RKO (cell line): ENCODE results near the gene RNF151.
A peak's percentile ranks its signal among the peaks of the same experiment; 100 is the strongest.
"Not testable (repeated sequence)": the region's sequence is repeated elsewhere in the genome, so short reads cannot be mapped to it uniquely, and the experiment has no call there.

ENCODE experiments used
- DNase-seq: peaks from one replicate; pipeline ENCODE4 v3.0.0-alpha.2; 2016; ENCODE audit warnings: low spot score

The RNF151 gene

GRCh38 chr16:1960665-1961630 lies 5.7 kb upstream of the RNF151 start:
- DNase-seq: peak; percentile 80

- peak; percentile 73 for DNase-seq
Observed at GRCh38 chr16:1961651-1962067, 5.0 kb upstream of the RNF151 start.

- not testable (repeated sequence) for DNase-seq
Observed at GRCh38 chr16:1962161-1963153, 4.2 kb upstream of the RNF151 start.

DNA sequence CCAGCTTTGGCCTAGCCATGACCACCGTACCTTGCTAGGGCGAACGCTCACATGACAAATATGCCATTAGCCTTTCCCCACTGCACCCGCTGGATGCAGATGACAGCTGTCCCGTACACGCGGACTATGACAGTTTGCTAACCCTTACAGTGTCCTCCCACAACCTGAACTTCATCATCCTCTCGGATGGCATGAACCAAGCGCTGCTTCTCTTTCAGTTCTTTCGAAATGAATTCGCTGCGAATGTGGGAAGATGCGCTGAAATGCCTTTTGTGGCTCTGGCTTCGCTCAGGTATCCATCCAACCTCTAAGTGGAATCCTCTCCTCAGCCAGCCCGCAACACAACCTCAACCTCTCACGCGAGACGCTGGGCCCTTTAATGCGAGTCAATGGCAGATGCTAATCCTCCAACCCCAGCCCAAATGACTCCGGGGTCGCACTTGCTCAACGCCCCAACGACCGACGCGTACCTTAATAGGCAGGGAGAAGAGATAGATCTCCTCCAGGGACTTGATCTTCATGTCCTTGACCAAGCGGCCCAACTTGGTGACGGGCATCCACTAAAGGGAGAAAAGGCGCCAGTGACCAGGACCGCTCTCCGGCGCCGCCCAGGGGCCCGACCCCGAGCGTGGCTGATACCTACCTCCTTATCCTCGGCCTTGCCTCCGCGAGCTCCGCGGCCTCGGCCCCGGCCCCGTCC lies 2.7 kb upstream of the RNF151 start:
- peak; percentile 37 for DNase-seq

DNA sequence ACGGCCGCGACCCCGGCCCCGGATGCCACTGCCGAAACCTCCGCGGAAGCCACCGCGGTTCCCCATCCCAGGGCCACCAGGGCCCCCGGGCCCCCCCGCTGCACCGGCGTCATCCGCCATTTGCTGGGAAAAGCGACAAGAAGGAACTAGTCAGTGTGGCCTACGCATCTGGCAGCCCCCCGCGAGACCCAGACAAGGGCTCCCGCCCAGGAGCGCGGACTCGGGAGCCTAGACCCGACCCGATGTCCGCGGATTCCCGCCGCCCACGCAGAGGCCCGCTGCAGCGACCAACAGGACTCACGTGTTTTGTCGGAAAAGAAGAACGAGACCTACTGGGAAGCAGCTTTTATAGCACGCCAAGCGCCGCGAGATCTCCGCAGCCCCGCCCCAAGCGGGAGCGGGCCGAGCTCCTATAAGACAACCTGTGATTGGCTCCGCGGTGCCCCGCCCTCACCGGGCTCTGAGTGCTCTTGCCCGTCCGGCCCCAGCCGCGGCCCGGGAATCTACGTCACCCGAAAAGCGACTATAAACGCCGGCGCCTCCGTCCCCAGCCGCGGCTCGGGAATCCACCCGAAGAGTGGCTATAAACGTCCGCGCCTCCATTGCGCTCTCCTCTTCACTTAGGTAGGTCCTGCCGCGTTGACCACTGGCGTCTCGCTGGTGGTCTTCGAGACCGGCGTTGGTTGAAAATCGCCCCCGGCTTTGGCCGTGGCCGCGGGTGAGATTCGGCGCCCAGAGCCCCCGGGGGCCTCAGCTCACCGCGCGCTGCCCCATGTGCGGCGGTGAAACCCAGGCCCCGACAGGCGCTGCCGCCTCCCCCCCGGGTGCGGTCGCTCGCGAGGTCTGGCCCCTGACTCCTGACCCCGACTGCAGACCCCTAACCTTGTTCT lies 1.9 kb upstream of the RNF151 start, which contains the start of gene RPS2:
RPS2 (minus strand) TSS at position 321 of the 890 bp plus-strand sequence; CDS start at position 120, 201 bp downstream.
- peak; percentile 99 for DNase-seq

- DNase-seq: no peak
Observed at GRCh38 chr16:1965396-1966001, 1.2 kb upstream of the RNF151 start.

- no peak for DNase-seq
Observed at GRCh38 chr16:1968146-1968953, 1.7 kb downstream of the RNF151 start.

DNA sequence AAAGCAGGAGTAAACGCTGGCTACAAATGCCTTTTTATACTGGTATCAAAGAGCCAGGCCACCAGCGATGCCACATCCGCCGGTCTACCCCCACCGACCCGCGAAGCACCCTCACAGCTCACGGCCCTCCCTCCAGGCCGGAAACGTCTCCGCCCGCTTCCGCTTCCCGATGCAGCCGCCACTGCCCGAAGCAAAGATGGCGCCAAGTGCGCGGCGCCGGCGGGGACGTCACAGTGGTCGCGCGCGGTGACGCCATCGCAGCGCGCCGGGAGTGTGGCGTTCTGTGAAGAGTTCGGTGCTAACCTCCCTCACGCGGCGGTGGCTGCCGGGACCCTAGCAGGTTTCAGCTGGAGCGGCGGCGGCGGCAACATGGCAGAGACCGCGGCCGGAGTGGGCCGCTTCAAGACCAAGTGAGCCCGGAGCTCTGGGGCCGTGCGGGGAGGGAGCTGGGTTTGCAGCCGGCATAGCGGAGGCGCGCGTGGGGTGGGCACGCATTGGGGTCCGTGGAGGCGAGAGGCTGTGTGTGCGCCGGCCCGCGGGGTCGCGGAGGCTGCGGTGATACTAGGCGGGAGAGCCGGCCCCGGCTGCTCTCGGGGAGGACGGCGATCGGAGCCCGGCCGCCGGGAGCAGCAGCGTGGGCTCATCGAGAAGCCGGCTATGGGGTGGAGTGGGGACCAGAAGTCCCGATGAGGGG lies 5.3 kb downstream of the RNF151 start, which contains the start of gene TBL3:
TBL3 (plus strand) TSS at position 258 of the 694 bp plus-strand sequence; CDS start at position 370, 112 bp downstream.
- DNase-seq: peak; percentile 94

GRCh38 chr16:1972490-1972877 lies 5.8 kb downstream of the RNF151 start:
- DNase-seq: peak; percentile 67

DNA sequence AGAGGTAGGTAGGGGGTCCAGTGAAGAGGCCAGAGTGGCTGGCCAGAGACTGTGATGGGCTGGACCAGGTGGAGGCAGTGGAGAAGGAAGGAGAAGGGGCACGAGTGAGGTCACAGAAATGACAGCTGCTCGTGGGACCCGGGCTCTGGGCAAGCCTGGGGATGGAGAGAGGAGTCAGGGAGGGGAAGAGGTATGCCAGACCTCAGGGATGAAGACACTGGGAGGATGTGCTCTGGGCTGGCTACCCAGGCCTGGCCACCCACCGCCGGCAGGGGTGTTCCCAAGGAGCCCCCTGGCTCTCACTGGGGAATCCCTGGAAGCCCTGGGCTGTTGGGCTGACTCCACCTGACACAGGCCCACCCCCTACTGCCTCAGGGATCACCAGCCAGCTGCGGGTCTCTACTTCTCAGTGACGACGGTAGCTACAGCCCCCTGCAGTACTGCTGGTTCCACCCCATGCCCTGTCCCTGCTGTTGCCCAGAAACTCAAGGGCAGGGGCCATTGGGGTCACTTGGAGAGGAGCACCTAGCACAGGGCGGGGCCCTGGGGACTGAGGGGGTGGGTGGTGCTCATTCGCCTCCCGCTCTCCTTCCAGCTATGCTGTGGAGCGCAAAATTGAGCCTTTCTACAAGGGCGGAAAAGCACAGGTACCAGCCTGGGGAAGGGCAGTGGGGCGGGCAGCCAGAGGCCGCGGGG lies 7.0 kb downstream of the RNF151 start:
- DNase-seq: no peak

DNA sequence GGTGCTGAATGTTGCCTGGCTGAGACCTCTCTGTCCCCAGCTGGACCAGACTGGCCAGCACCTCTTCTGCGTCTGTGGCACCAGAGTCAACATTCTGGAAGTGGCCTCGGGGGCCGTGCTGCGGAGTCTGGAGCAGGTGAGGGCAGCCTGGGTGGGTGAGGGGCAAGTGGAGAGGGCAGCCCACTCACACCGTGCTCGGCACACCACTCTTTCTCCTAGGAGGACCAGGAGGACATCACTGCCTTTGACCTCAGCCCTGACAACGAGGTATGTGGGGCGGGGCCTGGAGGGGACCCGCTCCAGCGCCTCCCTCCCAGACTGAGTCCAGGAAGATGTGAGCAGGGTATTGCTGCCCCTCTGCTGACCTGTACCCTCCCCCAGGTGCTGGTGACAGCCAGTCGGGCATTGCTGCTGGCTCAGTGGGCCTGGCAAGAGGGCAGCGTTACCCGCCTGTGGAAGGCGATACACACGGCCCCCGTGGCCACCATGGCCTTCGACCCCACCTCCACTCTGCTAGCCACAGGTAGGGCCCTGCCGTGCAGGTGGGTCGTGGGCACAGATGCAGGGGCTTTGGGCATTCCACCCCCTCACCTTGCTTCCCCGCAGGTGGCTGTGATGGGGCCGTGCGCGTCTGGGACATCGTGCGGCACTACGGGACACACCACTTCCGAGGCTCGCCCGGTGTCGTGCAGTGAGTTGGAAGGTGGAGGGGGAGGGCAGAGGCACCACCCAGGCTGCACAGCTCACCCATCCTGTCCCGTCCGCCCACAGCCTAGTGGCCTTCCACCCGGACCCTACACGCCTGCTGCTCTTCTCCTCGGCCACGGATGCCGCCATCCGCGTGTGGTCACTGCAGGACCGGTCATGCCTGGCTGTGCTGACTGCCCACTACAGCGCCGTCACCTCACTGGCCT lies 7.8 kb downstream of the RNF151 start:
- DNase-seq: no peak

DNA sequence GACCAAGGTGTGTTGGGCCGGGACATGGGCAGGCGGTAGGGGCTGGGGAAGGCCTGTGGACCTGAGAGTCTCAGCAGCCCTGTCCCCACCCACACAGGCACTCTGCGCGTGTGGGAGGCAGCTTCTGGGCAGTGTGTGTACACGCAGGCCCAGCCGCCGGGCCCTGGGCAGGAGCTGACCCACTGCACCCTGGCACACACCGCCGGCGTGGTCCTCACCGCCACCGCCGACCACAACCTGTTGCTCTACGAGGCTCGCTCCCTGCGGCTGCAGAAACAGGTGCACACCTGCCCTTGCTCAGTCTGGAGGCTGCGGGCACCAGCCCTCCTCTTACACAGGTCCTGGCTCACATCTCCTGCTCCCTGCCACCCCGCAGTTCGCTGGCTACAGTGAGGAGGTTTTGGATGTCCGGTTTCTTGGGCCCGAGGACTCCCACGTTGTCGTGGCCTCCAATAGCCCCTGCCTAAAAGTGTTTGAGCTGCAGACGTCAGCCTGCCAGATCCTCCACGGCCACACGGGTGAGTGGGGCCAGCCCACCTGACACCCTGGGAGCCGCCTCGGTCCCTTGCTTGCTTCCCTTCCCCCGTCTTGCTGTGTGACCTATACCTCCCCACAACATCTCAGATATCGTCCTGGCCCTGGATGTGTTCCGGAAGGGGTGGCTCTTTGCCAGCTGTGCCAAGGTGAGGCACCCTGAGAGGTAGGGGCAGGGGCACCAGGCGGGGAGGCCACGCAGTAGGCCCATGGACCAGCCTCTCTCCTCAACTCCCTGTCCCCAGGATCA lies 9.0 kb downstream of the RNF151 start:
- no peak for DNase-seq

- no peak for DNase-seq
Observed at GRCh38 chr16:1976216-1976520, 9.5 kb downstream of the RNF151 start.

DNA sequence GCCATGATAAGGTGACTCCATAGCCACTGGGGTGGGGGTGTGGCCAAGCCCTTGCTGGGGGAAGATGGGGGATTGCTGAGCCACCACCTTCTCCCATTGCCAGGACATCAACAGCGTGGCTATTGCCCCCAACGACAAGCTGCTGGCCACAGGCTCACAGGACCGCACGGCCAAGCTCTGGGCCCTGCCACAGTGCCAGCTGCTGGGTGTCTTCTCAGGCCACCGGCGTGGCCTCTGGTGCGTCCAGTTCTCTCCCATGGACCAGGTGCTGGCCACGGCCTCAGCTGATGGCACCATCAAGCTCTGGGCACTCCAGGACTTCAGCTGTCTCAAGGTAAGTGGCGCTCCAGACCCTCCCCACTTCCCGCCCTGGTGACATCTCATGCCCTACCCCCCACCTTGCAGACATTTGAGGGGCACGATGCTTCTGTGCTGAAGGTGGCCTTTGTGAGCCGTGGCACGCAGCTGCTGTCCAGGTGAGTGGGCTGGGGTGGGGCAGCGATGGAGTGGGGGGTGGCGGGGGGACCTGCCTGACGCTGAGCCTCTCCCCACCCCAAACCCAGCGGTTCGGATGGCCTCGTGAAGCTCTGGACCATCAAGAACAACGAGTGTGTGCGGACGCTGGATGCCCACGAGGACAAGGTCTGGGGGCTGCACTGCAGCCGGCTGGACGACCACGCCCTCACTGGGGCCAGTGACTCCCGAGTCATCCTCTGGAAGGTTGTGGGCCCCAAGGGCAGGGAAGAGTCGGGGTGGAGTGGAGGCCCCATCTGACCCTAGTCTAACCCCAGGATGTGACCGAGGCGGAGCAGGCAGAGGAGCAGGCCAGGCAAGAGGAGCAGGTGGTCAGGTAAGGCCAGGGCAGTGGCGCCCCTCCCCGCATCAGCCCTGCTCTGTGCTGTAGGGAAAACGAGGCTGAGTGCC lies 10.6 kb downstream of the RNF151 start:
- DNase-seq: no peak

DNA sequence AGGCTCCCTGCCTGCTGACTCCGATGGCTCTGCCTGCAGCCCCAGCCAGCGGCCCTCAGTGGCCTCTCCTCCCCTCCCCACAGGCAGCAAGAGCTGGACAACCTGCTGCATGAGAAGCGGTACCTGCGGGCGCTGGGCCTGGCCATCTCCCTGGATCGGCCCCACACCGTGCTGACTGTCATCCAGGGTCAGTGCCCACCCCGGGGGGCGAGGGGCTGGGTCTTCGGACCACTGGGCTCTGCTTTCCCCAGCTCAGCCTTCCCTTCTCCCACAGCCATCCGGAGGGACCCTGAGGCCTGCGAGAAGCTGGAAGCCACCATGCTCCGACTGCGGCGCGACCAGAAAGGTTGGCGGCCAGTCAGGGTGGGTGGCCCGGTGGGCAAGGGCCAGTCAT lies 11.2 kb downstream of the RNF151 start:
- DNase-seq: no peak
